Upper lobe of left lung (tissue), 4 donors: ENCODE results near the gene ATP12A.

Experiments used
- EP300 ChIP-seq, 4 donors: sonication (generic); formaldehyde crosslinking; IDR thresholded peaks; one replicate each; pipeline ENCODE4 v1.5.1; 2017; ENCODE audit warnings: antibody characterized with exemption in 4 of 4, control low read depth in 2 of 4
- POLR2A ChIP-seq, 4 donors: fragments of 450-650 bp; IDR thresholded peaks; one replicate each; pipeline ENCODE4 v1.5.1; 2016 to 2017; ENCODE audit warnings: antibody characterized with exemption in 4 of 4, mild to moderate bottlenecking in 2 of 4
- TF ChIP-seq, protein P1 (sequence below), 6 experiments: fragments of 450-650 bp in 4 of 6; fragments of 200-600 bp in 2 of 6; sonication (generic) in 2 of 6; IDR thresholded peaks; one replicate each; pipeline ENCODE4 v1.5.1; 2016 to 2019; ENCODE audit warnings: antibody characterized with exemption in 6 of 6

GRCh38 chr13:24684600-24684998 lies 4.4 kb downstream of the ATP12A start:
- TF ChIP-seq, protein P1, sequence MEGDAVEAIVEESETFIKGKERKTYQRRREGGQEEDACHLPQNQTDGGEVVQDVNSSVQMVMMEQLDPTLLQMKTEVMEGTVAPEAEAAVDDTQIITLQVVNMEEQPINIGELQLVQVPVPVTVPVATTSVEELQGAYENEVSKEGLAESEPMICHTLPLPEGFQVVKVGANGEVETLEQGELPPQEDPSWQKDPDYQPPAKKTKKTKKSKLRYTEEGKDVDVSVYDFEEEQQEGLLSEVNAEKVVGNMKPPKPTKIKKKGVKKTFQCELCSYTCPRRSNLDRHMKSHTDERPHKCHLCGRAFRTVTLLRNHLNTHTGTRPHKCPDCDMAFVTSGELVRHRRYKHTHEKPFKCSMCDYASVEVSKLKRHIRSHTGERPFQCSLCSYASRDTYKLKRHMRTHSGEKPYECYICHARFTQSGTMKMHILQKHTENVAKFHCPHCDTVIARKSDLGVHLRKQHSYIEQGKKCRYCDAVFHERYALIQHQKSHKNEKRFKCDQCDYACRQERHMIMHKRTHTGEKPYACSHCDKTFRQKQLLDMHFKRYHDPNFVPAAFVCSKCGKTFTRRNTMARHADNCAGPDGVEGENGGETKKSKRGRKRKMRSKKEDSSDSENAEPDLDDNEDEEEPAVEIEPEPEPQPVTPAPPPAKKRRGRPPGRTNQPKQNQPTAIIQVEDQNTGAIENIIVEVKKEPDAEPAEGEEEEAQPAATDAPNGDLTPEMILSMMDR (IDR thresholded peaks at IDR 0.05) = no peak
- TF ChIP-seq POLR2A (IDR thresholded peaks at IDR 0.05) = no peak
- TF ChIP-seq EP300 (IDR thresholded peaks at IDR 0.05) = no peak
